Kasumi-1 (cell line): ENCODE results near the gene MX1.

Experiments
- DNase-seq, 2 experiments: peaks; one replicate each; lab custom pipeline; 2025; lab: John Stamatoyannopoulos, UW

Gene MX1

GRCh38 chr21:41432562-41433460 lies 6.8 kb downstream of the MX1 start:
- no peak for DNase-seq

- DNase-seq: no peak
Observed at GRCh38 chr21:41433566-41433965, 7.5 kb downstream of the MX1 start.

- DNase-seq: no peak
Observed at GRCh38 chr21:41435706-41436105, 9.7 kb downstream of the MX1 start.

GRCh38 chr21:41437729-41438128 lies 11.7 kb downstream of the MX1 start:
- no peak for DNase-seq

GRCh38 chr21:41438425-41439113 lies 12.5 kb downstream of the MX1 start:
- DNase-seq: no peak

- DNase-seq: no peak
Observed at GRCh38 chr21:41439248-41439647, 13.2 kb downstream of the MX1 start.

- DNase-seq: no peak
Observed at GRCh38 chr21:41441546-41441945, 15.5 kb downstream of the MX1 start.

- no peak for DNase-seq
Observed at GRCh38 chr21:41442481-41443186, 16.6 kb downstream of the MX1 start.

- DNase-seq: no peak
Observed at GRCh38 chr21:41443562-41443961, 17.5 kb downstream of the MX1 start.

GRCh38 chr21:41444703-41445464 lies 18.8 kb downstream of the MX1 start:
- no peak for DNase-seq

GRCh38 chr21:41445465-41445862 lies 19.4 kb downstream of the MX1 start:
- DNase-seq: no peak

- DNase-seq: no peak
Observed at GRCh38 chr21:41446586-41446985, 20.5 kb downstream of the MX1 start.

- no peak for DNase-seq
Observed at GRCh38 chr21:41447356-41447755, 21.3 kb downstream of the MX1 start.

- no peak for DNase-seq
Observed at GRCh38 chr21:41449613-41450012, 23.6 kb downstream of the MX1 start.

GRCh38 chr21:41451753-41452676 lies 26.0 kb downstream of the MX1 start:
- DNase-seq: no peak

GRCh38 chr21:41453198-41453597 lies 27.2 kb downstream of the MX1 start:
- DNase-seq: no peak

- DNase-seq: no peak
Observed at GRCh38 chr21:41453761-41454160, 27.7 kb downstream of the MX1 start.

GRCh38 chr21:41458121-41458520 lies 32.1 kb downstream of the MX1 start:
- no peak for DNase-seq

GRCh38 chr21:41458559-41458958 lies 32.5 kb downstream of the MX1 start:
- no peak for DNase-seq

- DNase-seq: no peak
Observed at GRCh38 chr21:41459884-41460534, 34.0 kb downstream of the MX1 start.
